A673 (cell line): ENCODE data around the gene AKAP6.

Experiments used
- EZH2 ChIP-seq: fragments of 200-600 bp; sonication (generic); IDR thresholded peaks from 2 replicates; pipeline ENCODE4 v1.6.1; 2017; ENCODE audit warnings: borderline replicate concordance, low read depth, mild to moderate bottlenecking, mixed read lengths, antibody characterized with exemption, low read length; ENCODE audit not compliant: poor library complexity, severe bottlenecking
- TF ChIP-seq, protein P1 (sequence below): fragments of 300-800, 200-600 bp; sonication (generic); conservative IDR thresholded peaks from 2 replicates; pipeline ENCODE4 v1.5.1; 2017; ENCODE audit warnings: low read depth, mild to moderate bottlenecking, antibody characterized with exemption, low read length, moderate library complexity, mixed read lengths

- TF ChIP-seq, protein P1, sequence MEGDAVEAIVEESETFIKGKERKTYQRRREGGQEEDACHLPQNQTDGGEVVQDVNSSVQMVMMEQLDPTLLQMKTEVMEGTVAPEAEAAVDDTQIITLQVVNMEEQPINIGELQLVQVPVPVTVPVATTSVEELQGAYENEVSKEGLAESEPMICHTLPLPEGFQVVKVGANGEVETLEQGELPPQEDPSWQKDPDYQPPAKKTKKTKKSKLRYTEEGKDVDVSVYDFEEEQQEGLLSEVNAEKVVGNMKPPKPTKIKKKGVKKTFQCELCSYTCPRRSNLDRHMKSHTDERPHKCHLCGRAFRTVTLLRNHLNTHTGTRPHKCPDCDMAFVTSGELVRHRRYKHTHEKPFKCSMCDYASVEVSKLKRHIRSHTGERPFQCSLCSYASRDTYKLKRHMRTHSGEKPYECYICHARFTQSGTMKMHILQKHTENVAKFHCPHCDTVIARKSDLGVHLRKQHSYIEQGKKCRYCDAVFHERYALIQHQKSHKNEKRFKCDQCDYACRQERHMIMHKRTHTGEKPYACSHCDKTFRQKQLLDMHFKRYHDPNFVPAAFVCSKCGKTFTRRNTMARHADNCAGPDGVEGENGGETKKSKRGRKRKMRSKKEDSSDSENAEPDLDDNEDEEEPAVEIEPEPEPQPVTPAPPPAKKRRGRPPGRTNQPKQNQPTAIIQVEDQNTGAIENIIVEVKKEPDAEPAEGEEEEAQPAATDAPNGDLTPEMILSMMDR = no peak
- TF ChIP-seq EZH2 = no peak
These were observed 148.3 kb downstream of the AKAP6 start for GRCh38 chr14:32477396-32477795.
